Right lobe of liver (tissue), 4 donors: Measurements from ENCODE around the gene PEDS1.

Experiments
- POLR2A ChIP-seq: fragments of 450-650 bp; IDR thresholded peaks from one replicate; pipeline ENCODE4 v1.6.1; 2017; ENCODE audit warnings: antibody characterized with exemption, mild to moderate bottlenecking
- TF ChIP-seq, protein P1 (sequence below), 4 donors: fragments of 200-600 bp in 3 of 4; fragments of 450-650 bp in 1 of 4; IDR thresholded peaks; one replicate each; pipeline versions ENCODE4 v1.5.1 to v1.8.0; 2016 to 2022; ENCODE audit warnings: antibody characterized with exemption in 4 of 4, mild to moderate bottlenecking in 2 of 4
- donor health status: DM: no; HTN: no; CAD: no.
- donor health status: DM: no; HTN: no; CAD: no.
- donor health status: DM: no; HTN: yes; CAD: no.

DNA sequence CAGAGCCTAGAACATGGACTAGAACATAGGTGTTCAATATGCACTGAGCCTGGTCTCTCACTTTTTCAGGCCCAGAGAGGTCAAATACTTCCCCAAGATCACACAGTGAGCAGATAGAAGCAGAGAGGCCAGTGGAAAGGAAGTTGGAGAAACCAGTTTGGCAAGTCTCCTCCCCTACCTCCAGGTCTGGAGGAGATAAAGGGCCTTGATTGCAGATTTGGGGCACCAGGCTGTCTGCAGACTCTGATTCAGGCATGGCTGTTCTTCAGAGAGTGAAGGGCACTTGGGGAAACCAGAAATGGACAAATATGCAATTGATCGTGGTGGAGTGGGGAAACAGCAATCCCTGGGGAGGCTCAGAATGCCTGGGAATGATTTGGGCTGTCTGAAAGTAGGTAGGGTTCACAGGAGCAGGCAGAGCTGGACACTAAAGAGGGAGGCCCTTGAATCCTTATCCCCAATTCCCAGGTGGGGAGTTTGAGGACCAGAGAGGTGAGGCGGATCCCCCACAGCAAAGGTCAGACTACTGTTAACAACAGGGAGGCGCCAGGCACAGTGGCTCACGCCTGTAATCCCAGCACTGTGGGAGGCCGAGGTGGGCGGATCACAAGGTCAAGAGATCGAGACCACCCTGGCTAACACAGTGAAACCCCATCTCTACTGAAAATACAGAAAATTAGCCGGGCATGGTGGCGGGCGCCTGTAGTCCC lies 2.3 kb downstream of the PEDS1 start:
- TF ChIP-seq, protein P1, sequence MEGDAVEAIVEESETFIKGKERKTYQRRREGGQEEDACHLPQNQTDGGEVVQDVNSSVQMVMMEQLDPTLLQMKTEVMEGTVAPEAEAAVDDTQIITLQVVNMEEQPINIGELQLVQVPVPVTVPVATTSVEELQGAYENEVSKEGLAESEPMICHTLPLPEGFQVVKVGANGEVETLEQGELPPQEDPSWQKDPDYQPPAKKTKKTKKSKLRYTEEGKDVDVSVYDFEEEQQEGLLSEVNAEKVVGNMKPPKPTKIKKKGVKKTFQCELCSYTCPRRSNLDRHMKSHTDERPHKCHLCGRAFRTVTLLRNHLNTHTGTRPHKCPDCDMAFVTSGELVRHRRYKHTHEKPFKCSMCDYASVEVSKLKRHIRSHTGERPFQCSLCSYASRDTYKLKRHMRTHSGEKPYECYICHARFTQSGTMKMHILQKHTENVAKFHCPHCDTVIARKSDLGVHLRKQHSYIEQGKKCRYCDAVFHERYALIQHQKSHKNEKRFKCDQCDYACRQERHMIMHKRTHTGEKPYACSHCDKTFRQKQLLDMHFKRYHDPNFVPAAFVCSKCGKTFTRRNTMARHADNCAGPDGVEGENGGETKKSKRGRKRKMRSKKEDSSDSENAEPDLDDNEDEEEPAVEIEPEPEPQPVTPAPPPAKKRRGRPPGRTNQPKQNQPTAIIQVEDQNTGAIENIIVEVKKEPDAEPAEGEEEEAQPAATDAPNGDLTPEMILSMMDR (IDR thresholded peaks at IDR 0.05) = no peak
- TF ChIP-seq POLR2A = no peak
